Activated CD8-positive, alpha-beta memory T cell treated with anti-CD3 and anti-CD28 coated beads, Interleukin-2, amount 50 U/mL, for 24 hours (primary cell): ENCODE results near the gene POLR3H.
A peak's percentile ranks its signal among the peaks of the same experiment; 100 is the strongest.
"Not testable (repeated sequence)": the region's sequence is repeated elsewhere in the genome, so short reads cannot be mapped to it uniquely, and the experiment has no call there.

Experiments
- DNase-seq: peaks from one replicate; pipeline ENCODE4 v3.0.0-alpha.2; 2020; ENCODE audit errors: extremely low read depth

The POLR3H gene, protein sequence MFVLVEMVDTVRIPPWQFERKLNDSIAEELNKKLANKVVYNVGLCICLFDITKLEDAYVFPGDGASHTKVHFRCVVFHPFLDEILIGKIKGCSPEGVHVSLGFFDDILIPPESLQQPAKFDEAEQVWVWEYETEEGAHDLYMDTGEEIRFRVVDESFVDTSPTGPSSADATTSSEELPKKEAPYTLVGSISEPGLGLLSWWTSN

DNA sequence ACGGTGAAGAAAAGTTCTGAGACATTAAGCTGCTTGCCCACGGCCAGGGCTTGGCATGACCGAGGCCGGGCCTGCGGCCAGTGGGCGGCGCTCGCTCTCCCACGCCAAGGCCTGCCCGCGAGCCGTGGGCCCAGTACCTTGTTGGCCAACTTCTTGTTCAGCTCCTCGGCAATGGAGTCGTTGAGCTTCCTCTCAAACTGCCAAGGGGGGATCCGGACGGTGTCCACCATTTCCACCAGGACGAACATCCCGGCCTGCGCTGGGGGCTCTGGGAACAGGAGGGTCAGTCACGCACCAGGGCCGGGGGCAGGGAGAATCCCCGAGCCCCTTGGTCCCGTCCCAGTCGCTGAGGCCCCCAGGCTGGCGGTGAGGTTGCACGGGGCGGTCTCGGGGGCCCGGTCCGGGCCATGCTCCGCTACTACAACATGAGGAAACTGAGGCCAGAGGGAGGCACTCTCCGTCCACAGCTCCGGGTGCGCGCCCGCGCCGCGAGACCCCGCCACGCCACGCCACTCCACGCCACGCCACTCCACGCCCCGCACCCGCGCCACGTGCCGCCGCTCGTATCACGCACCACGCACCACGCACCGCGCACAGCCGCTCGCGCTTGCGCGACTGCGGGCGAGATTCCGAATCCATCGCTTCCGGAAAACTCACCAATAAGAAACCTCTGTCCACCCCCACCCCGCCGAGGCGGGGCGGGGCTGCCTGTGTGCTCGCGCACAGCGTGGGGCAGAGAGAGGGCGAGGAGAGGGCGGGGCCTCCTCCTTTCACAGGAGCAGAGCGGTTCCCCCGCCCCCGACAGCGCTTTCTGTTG, at the start of gene POLR3H:
Gene POLR3H, minus strand, starts transcription at position 617 of the 817 bp plus-strand sequence. Its CDS starts 369 bp downstream, at position 248.
- peak; percentile 90 for DNase-seq

DNA sequence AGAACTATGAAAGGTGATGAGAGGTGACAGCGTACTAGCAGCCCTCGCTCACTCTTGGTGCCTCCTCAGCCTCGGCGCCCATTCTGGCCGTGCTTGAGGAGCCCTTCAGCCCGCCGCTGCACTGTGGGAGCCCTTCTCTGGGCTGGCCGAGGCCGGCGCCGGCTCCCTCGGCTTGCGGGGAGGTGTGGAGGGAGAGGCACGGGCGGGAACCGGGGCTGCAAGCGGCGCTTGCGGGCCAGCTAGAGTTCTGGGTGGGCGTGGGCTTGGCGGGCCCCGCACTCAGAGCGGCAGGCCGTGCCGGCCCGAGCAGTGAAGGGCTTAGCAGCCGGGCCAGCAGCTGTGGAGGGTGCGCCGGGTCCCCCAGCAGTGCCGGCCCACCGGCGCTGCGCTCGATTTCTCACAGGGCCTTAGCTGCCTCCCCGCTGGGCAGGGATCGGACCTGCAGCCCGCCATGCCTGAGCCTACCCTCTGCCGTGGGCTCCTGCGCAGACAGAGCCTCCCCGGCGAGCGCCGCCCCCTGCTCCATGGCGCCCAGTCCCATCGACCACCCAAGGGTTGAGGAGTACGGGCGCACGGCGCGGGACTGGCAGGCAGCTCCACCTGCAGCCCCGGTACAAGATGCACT, 49.2 kb upstream of the POLR3H start:
- not testable (repeated sequence) for DNase-seq

DNA sequence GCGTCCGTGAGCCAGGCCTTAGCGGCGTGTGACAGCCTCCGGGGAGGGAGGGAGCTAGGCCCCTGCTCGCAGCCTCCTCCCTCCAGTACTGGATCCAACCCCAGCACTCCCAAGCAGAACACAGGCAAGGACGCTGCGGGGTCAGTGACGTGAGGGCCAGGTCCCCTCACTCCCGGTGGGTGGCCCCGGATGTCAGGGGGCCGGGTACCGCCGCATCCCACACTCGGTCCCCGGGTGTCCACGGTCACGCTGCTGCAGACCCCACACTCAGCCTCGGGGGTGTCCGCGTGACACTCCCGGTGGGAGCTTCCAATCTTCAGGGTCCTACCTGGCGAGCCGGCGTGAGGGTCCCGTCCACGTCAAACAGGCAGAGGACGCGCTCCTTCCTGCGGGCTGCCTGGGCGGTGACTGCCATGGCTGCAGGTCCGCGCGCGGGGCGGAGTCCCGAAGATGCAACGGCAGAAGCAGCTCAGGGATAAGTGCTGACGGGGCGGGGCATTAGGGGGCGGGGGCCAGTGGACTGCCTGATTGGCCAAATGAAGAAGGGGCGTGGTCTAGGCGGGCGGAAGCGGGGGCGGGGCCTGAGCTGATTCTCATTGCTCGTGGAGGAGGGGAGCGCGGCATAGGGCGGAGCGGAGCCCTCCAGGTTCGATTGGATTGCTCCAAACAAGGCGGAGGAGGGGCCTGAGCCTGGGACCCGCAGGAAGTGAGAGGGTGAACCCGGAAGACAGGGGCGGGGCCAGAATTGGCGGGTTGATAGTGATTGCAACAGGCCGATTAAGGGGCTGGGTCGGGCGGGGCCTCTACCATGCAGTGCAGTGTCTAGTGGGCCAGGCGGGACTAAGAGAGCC, 45.3 kb upstream of the POLR3H start, which contains the start of gene PMM1:
Gene PMM1, minus strand, starts transcription at position 450 of the 851 bp plus-strand sequence. Its CDS starts 35 bp downstream, at position 415.
- peak; percentile 100 for DNase-seq

DNA sequence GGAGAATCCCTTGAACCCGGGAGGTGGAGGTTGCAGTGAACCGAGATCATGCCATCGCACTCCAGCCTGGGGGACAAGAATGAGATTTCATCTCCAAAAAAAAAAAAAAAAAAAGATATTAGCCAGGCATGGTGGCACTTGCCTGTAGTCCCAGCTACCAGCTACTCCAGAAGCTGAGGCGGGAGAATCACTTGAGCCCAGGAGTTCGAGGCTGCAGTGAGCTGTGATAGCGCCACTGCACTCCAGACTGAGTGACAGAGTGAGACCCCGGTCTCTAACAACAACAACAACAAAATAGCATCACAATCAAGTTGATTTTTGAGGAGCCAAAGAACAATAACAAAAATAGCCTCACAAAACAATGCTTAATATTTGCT, 43.1 kb upstream of the POLR3H start:
- no peak for DNase-seq

DNA sequence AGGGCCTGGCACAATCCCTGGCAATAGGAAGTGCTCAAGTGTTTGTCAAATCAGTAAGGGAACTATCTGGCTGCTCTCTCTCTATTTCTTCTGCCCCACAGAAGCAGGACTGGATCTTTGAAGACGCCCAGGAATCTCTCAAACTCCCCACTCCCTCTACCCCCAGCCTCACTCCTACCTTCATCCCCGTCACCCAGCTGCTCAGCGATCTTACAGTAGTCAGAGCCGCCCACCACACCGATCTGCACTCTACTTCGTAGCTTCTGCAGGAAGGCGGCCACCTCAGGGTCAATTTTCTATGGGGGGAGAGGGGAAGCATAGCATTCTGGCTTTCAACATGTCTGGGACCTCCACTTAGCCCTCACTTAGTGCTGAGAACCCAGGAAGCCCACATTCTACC, 41.6 kb upstream of the POLR3H start:
- DNase-seq, result no peak

DNA sequence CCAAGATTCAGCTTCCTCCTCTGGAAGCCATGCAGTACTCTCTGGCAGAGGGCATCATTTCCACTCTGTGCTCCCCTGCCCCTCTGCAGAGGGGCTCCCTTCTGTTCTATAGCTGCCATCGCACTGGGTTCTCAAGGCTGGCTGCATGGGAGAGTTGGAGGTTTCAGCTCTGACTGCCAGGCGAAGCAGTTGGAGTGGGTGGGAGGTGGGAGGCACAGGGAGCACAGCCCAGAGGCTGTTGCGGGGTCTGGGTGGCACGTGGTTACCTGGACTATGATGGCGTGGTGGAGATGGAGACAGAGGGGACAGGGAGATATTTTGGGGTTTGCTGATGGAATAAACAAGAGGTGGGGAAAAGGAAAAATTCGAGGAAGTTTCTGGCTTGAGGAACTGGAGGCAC, 40.6 kb upstream of the POLR3H start:
- DNase-seq, result no peak

DNA sequence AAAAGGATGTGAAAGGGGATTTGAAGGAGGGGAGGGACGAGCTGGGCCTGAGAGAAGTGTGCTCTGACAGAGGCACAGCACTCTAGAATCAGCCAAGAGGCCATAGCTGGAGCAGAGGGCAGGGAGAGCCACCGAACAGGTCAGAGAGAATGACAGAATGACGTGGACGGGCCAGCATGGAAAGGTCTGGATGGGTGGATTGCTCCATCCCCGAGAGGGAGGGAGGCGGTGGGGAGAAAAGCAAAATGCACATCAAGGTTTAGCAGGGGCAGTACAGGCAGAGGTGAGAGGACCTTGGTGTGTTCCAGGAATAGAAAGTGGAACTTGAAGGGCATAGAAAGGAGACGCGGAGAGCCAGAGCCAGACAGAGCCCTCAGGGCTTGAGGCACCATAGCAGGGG, 38.4 kb upstream of the POLR3H start:
- no peak for DNase-seq

DNA sequence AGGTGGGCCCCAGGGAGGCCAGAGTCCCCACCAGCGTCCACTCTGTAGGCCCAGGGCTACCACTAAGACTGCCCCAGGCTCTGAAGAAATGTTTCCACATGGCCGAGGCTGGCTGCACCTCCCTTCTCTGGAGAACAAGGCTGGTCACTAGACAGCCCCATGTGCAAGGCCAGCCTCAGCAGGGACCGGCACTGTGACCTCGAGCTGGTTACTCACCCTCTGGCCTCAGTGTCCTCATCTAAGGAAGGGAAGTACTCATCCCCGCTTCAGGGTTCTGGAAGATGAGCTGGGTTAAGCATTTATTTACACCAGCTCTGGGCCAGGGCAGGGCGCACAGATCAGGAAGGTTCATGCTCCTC, 35.7 kb upstream of the POLR3H start:
- DNase-seq, result no peak

DNA sequence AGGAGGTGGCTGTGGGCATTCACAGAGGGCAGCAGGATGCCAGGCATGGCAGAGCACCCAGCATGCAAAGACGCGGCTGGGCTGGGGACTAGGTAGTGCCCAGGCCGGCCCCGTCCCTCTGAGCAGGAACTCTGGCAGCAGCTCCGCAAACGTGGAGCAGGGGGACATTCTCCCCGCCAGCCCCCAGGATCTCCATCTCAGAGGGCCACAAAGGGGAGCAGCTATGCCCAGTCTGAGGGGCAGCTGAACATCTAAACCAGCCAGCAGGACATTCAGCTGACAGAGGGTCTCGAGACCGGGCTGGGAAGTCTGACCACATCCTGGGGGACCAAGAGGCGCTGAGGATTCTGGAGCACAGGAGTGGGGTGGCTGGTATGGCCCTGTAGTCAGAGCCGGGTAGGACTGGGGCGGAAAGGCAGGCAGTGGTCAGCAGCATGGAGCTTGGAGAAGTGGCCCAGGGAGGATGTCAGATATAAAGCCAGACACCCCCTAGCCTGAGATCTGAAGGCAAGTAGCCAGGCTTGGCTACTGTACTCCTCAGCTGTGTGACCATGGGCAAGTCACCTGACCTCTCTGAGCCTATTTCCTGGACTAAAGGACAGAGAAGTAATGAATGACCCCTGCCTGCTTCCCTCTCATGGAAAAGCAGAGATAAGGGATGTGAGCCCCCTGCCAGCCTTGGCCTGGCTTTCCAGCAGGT, 35.2 kb upstream of the POLR3H start:
- DNase-seq, result no peak

DNA sequence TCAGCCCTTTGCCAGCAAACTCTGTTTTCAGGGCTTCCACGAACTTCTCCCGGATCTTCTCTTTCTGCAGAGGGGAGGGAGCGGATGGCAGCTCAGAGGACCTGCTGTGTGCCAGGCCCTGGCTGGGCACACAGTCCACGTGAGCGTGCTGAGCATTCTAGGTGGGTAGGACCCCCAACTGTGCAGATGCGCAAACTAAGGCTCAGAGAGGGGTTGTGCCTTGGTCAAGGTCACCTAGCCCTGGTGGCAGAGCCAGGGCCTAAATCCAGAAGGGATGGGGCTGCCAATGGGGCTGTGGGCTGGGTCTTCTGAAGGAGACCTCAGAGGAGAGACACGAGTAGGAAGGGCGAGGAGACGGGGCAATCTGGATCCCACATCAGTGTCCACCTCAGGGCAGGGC, 34.5 kb upstream of the POLR3H start:
- no peak for DNase-seq

DNA sequence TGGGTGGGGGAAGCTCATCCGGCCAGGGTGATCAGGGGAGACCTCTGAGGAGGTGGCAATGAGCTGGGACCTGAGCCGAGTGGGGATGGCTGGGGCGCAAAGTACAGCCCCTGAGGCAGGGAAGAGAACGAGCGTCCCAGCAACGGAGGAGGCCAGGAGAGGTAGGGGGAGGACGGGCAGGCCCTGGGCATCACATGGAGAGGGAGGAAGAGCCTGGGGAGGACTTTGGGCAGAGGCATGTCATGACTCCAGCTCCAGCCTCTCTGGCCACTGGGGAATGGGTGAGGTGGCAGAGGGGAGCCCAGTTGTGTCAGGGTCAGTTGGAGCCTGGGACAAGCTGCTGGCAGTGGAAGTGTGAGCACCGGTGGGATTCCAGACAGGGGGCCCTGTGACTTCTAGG, 33.8 kb upstream of the POLR3H start:
- DNase-seq, result no peak

DNA sequence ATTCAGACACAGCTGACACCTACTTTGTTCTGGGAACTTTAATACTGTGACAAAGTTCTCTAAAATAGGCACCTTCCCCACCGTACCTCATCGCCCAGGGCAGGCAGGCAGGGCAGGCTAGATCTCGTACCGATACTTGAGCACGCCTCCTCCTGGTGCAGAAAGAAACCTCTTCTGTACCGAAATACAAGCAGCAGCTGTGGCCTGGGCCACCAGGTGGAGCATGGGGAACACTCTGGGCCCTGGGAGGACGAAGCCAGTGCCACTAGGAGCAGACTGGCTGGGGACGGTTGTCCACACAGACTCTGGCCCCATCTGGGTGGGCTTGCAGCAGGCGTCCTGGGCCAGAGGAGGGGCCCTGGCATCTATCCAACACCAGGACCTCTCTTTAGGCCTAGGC, 32.6 kb upstream of the POLR3H start:
- no peak for DNase-seq

DNA sequence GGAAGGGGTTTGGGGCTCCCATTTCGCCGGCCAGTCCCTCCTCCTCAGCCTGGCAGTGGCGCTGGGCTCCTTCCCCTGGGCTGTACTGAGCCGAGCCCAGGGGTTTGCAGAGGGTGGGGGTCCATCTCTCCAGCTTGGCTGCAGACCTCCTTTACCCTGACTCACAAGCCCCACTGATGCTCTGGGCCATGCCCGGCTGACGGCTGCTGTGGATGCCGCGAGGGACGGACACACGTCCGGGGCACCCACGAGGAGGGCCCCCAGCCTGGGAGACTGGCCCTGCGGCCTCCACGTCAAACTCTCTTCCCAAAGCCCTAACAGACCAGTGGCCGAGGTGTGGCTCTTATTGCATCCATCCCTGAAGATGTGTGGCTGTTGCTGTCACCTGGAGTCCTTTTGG, 31.3 kb upstream of the POLR3H start:
- DNase-seq, result no peak

DNA sequence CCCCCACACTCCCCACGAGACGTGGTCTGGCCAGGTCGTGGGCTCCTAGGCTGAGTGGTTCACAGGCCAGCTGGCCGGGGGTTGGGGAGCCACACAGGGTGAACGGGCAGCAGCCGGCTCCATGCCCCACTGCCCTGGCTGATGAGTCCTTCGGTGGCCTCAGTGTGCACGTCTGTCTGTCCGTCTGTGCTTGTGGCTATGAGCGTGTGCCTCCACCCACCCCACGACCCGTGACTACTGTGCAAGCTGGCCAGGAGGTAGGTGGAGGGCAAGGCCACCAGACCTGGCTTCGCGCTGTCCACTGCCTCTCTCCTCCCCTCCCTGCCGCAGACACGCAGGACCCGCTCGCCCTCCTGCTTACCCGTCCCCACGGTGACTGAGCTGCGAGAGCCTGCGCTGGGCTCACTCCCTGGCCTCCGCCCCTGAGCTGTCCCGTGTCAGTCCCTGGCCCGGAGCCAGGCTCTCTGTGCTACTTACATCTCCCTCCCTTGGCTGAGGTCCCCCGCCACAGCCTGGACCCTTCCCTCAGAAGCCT, 30.6 kb upstream of the POLR3H start:
- no peak for DNase-seq

DNA sequence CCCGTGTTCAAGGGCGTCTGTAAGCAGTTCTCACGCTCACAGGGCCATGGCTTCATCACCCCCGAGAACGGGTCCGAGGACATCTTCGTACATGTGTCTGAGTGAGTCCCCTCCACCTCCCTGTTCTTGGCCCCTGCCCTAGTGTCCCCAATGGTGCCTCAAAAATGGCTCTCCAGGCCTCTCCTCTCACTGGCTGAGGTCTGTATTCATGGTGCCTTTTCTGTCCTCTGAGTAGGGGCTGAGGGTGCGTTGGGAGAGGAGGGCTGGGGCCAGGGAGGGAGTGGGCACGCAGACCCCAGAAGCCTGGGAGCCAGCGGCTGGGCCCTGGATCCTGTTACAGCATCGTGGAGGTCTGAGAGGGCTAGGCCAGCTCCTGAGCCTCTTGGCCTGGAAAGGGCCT, 29.4 kb upstream of the POLR3H start:
- no peak for DNase-seq

DNA sequence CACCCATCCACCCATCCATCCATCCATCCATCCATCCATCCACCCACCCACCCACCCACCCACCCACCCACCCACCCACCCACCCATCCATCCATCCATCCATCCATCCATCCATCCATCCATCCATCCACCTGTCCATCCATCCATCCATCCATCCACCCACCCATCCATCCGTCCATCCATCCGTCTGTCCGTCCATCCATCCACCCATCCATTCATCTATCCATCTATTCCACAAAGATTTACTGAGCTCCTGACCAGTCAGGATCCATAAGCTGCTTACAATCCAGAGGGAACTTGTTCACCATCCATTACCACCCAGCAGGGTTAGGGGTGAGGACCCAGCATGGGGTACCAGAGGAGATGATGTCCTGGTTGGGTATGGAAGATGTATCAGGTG, 28.0 kb upstream of the POLR3H start:
- not testable (repeated sequence) for DNase-seq

DNA sequence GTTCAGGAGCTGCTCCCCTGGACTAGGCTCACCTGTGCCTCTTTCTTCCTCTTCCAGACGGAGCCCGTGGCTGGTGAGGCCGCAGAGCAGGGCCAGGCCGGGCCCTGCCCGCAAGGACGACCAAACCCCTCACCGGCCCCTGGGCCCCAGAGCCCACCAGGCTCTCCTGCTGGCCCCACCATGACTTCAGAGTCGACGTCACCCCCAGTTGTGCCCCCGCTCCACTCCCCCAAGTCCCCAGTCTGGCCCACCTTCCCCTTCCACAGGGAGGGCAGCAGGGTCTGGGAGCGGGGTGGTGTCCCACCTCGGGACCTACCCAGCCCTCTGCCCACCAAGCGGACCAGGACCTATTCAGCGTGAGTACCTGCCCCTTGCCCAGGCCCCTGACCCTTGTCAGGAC, 27.5 kb upstream of the POLR3H start:
- DNase-seq, result no peak

DNA sequence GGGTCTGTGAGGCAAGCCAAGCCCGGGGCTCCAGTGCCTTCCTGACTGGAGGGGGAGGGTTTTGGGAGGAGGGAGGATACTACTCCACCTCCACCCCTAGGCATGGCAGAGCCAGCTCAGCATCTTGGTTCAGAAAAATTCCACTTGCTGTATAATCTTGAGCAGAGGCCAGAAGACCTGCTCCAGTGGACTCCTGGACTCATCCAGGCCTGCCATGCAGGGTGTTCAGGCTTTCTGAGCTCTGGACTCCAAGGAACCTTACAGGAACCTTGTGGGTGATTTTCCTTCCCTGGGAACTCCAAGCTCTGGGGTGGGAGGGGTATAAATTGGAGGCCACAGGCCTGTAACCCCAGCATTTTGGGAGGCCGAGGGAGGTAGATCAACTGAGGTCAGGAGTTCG, 26.0 kb upstream of the POLR3H start:
- DNase-seq, result no peak

DNA sequence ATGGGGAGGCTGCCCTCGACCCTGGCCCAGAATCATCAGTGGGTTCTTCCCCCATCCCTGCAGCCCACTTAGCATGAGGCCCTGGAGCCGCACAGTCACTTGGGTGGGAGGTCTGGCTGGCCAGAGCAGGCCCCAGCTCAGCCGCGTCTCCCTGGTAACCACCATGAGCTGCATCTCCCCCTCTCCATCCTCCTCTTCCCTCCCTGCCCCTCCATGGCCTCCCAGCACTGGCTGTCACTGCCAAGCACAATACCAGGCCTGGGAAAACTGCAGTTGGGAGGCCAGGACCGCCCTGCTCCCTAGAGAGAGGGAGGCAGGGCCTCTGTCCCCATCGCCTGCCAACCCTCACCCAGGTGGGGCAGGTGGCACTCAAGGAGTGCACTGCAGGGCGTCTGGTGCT, 24.5 kb upstream of the POLR3H start:
- no peak for DNase-seq

DNA sequence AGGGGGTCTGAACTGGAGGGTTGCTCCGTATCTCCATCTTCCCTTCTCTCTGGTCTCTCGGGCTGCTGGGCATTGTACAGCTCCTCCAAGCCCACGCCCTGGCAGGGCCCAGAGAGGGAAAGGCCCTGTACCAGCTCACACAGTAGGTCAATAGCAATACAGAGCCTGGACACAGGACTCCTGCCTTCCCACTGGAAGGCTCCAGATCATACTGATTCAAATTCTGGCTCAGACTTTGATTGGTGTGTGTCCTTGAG, 23.2 kb upstream of the POLR3H start:
- DNase-seq, result no peak

DNA sequence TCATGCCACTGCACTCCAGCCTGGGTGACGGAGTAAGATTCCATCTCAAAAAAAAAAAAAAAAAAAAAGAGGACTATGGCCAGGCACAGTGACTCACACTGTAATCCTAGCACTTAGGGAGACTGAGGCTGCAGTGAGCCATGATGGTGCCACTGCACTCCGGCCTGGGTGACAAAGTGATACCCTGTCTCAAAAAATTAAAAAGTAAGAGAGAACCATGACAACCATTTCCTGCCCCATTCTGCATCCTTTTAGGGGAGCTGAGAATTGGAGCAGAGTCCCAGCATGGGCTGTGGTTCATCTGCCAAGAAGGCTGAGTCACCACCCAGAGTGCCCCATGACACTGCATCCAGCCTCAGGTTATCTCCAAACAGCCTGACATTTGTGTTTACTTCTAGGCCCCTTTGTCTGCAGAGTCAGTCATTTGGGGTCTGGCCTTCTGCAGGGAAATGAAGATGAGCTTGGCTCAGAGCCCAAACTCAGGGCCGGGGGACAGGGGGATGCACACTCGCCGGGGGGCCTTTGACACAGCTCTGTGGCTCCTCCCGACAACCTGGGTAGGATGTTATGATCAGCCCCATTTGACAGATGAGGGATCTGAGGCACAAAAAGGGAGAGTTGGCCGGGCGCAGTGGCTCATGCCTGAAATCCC, 21.3 kb upstream of the POLR3H start:
- DNase-seq, result no peak
